Omental fat pad (tissue), 4 donors: ENCODE data around the gene TMEM43. TPM values are rescaled to one million over a fixed set of nuclear protein-coding genes. Genes with fewer than 3 reads are reported as not detected.

Source experiments
- ATAC-seq: fragments of 150-250 bp; one replicate; pipeline ENCODE4 v1.9.1; 2016; ENCODE audit warnings: mild to moderate bottlenecking, moderate library complexity; ENCODE audit not compliant: low FRiP score
- DNase-seq: peaks from one replicate; pipeline ENCODE4 v3.0.0-alpha.2; 2019; ENCODE audit warnings: low spot score
- total RNA-seq, 4 donors: library from RNA; depleted of rRNA; stranded (reverse); fragments of >200 nt; gene quantifications; one replicate each; pipeline ENCODE4 v1.1.0, GENCODE V29; 2016
- TF ChIP-seq, protein P1 (sequence below), 3 donors: fragments of 450-650 bp; IDR thresholded peaks; one replicate each; pipeline ENCODE4 v1.5.1; 2016 to 2017; ENCODE audit warnings: antibody characterized with exemption in 3 of 3, mild to moderate bottlenecking in 3 of 3, moderate library complexity in 2 of 3

TMEM43 gene
- total RNA-seq, 4 donors from 2014 or later, result 110 to 143 (median 140) TPM

DNA sequence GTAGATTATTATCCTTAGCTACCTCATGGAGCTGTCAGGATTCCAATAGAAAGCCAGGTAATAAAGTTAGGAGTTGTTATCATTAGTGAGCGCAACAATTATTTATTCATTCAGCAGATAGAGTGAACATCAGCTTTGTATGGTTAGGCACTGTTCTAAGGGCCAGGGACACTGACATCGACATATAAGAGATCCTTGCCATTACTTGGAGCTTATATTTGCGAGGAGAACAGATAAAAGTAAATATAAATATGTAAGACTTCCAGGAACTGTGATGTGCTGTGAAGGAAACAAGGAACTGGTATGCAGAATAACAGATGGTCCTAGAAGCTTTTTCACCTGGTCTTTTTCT is 54.2 kb downstream of the TMEM43 start:
- ATAC-seq (no peak), DNase-seq (no peak)
- TF ChIP-seq, protein P1, sequence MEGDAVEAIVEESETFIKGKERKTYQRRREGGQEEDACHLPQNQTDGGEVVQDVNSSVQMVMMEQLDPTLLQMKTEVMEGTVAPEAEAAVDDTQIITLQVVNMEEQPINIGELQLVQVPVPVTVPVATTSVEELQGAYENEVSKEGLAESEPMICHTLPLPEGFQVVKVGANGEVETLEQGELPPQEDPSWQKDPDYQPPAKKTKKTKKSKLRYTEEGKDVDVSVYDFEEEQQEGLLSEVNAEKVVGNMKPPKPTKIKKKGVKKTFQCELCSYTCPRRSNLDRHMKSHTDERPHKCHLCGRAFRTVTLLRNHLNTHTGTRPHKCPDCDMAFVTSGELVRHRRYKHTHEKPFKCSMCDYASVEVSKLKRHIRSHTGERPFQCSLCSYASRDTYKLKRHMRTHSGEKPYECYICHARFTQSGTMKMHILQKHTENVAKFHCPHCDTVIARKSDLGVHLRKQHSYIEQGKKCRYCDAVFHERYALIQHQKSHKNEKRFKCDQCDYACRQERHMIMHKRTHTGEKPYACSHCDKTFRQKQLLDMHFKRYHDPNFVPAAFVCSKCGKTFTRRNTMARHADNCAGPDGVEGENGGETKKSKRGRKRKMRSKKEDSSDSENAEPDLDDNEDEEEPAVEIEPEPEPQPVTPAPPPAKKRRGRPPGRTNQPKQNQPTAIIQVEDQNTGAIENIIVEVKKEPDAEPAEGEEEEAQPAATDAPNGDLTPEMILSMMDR (IDR thresholded peaks at IDR 0.05), result no peak

GRCh38 chr3:14179795-14180194 is 54.9 kb downstream of the TMEM43 start:
- no peak for ATAC-seq
- TF ChIP-seq, protein P1 (IDR thresholded peaks at IDR 0.05), result no peak
- no peak for DNase-seq

- TF ChIP-seq, protein P1 (IDR thresholded peaks at IDR 0.05), result no peak
- no peak for ATAC-seq
- no peak for DNase-seq
Measured at GRCh38 chr3:14181253-14181652, 56.4 kb downstream of the TMEM43 start.

DNA sequence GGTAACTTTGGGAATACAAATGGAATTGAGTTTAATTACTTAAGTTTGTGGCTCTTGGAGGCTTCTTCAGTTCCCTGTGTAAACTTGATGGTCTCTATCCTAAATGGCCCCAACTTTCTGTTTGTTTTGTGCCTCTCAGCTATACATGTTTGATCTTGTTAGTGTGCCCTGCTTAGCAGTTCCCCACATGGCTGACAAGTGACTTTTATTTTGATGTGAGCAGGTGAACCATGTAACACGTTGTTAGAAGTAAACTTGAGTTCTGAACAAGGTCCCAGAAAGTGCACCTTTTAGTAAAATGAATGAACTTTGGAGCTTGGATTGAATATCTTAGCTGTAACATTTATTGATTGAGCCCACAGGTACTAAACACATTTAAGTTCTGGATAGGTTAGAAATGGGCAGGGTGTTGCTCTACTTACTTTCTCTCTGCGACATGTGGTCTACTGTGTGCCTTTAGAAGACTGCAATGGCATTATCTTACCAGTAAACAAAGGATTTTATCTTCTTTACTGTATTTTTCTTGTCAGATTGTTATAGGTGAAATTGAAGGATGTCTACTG is 58.2 kb downstream of the TMEM43 start:
- DNase-seq, result no peak
- ATAC-seq, result no peak
- TF ChIP-seq, protein P1 (IDR thresholded peaks at IDR 0.05), result no peak

- DNase-seq, result no peak
Measured at GRCh38 chr3:14186854-14187458, 62.1 kb downstream of the TMEM43 start.

DNA sequence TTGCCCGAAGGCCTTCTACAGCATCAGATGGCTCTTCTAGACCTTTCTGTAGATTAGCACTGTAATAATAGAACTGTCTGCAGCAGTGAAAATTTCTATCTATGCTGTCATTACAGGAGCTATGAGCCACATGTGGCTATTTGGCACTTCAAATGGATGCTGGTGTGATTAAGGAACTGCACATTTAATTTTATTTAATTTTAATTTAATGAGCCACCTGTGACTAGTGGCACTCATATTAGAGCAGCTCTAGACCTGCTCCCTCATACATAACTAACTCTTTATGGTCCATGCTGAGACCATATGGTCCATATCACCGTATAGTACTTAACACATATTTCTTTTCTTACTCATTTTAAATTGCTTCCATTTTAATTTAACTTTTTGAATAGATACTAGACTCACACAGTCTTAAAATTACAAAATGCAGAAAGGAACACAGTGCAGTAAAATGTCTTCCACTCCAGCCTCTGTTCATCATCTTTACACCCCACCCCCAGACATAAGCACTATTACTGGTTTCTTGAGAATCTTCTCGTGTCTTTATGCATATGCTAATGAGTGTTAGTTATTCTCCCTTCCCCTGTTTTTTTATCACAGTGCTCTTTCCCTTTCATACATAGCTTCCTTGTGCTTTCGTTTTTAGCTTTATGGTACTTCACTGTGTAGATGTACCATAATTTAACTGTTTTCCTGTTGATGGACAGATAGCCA is 63.3 kb downstream of the TMEM43 start:
- no peak for ATAC-seq
- TF ChIP-seq, protein P1 (IDR thresholded peaks at IDR 0.05), result no peak
- DNase-seq, result no peak

More at GRCh38 chr3:14186854-14187458, 62.1 kb downstream of the TMEM43 start:
- no peak for ATAC-seq
- TF ChIP-seq, protein P1 (IDR thresholded peaks at IDR 0.05), result no peak

Other genes starting within 250 kb of the TMEM43 start
- gene WNT7A, start 245.0 kb upstream of the TMEM43 start, total RNA-seq, result not detected
- 10 to 100 TPM; 11.4 to 19.1 (median 14.7) TPM for gene CHCHD4, start 182 bp upstream of the TMEM43 start, total RNA-seq
- gene XPC, start 53.5 kb downstream of the TMEM43 start, total RNA-seq, result 10 to 100 TPM; 26.5 to 47.8 (median 33.8) TPM
- gene LSM3, start 53.8 kb downstream of the TMEM43 start, total RNA-seq, result 10 to 100 TPM in 2 of 4 donors, 1 to 10 TPM in 2; 8.0 to 12.4 (median 10.9) TPM